WI38 (cell line): ENCODE results near the gene RAD51D.
"Not testable (repeated sequence)": the region's sequence is repeated elsewhere in the genome, so short reads cannot be mapped to it uniquely, and the experiment has no call there.

Experiments used
- H3K4me3 ChIP-seq: 2 replicates; pipeline ENCODE4 v1.5.1; 2011; ENCODE audit warnings: low read depth, mild to moderate bottlenecking, control low read depth, low read length
- TF ChIP-seq, protein P1 (sequence below): IDR thresholded peaks from 2 replicates; pipeline ENCODE4 v1.5.1; 2012; ENCODE audit warnings: low read depth, mild to moderate bottlenecking, control low read depth, low read length

Gene RAD51D

DNA sequence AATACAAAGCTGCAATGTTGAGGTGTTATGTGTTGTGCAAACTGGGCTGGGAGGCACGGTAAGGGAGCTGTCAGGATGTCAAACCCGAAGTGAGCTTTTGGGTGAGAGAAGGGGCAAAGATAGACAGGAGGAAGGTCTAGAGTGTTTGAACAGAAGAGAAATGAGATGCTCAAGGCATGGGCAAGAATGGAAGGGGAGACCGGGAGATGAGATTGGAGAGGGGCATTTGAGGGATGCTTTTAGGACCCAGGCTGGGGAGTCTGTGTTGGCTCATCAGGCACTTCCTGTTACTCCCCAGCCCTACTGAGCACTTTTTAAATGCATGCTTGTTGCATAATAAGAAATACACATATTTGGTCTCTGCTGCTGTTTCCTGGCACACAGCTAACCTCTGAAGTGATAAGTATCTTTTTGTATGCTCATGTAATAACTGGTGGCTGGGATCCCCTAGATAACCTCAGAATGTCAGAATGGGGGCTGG is 41.7 kb upstream of the RAD51D start:
- TF ChIP-seq, protein P1, sequence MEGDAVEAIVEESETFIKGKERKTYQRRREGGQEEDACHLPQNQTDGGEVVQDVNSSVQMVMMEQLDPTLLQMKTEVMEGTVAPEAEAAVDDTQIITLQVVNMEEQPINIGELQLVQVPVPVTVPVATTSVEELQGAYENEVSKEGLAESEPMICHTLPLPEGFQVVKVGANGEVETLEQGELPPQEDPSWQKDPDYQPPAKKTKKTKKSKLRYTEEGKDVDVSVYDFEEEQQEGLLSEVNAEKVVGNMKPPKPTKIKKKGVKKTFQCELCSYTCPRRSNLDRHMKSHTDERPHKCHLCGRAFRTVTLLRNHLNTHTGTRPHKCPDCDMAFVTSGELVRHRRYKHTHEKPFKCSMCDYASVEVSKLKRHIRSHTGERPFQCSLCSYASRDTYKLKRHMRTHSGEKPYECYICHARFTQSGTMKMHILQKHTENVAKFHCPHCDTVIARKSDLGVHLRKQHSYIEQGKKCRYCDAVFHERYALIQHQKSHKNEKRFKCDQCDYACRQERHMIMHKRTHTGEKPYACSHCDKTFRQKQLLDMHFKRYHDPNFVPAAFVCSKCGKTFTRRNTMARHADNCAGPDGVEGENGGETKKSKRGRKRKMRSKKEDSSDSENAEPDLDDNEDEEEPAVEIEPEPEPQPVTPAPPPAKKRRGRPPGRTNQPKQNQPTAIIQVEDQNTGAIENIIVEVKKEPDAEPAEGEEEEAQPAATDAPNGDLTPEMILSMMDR = no peak

DNA sequence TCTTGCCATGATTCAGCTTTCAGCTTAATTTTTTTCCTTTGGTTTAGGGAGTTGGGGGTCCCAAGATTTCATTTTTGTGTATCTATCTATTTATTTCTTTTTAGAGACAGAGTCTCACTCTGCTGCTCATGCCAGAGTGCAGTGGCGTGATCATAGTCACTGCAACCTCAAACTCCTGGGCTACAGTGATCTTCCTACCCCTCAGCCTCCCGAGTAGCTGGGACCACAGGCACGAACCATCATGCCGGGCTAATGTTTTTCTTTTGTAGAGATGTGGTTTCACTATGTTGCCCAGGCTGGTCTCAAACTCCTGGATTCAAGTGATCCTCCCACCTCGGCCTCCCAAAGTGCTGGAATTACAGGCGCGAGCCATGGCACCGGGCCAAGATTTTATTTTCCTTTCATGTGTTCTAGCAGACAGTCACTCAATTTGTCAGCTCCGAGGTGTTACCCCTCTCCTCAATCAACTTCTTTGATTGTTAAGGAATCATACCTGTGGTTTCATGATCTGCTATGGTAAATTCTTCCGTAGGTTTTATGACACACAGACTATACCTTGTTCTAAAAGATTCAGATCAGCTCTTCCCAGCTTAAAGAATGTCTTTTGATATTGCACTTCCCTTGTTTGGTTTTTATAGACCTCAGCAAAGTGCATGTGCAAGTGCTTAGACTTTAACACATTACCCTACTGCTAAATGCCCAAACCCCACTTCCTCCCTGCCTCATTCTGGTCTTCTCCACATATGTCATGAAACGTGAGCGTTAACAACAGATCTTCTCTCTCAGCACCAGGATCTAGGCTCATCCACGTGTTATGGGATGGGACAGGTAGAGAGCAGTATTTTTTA is 40.9 kb upstream of the RAD51D start:
- no peak overlapping the region for H3K4me3 ChIP-seq
- TF ChIP-seq, protein P1 = no peak

More for the DNA sequence above, 41.7 kb upstream of the RAD51D start:
- no peak overlapping the region for H3K4me3 ChIP-seq

DNA sequence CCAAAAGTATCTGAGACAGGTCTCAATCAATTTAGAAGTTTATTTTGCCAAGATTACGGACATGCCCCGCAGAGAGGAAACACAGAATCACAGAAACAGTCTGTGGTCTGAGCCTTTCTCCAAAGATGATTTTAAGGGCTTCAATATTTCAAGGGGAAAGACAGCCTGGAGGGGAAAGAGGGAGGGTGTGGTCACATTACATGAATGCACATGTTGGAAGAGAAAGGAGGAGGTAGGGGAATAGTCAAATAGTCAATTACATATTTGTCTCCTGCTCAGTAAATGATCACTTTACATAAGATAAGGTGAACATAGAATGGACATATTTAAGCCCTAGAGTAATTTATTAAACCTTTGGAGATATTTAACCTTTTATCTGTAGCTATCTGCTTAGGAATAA is 40.3 kb upstream of the RAD51D start:
- TF ChIP-seq, protein P1 = no peak
- H3K4me3 ChIP-seq = no peak overlapping the region

DNA sequence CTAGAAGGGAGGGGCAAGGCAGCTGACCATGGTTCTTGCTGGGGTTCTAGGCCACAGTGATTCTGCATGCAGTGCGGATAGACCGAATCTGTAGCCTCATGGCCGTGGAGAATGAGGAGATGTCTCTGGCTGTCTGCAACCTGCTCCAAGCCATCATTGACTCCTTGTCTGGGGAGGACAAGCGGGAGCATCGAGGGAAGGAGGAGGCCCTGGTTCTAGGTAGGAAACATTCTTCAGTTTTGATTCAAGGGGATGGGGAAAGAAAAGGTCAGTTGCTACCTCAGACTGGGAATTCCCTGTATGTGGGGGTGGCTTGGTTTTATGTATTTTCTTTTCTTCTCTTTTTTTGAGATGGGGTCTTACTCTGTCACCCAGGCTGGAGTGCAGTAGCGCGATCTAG is 35.6 kb upstream of the RAD51D start:
- TF ChIP-seq, protein P1 = no peak

DNA sequence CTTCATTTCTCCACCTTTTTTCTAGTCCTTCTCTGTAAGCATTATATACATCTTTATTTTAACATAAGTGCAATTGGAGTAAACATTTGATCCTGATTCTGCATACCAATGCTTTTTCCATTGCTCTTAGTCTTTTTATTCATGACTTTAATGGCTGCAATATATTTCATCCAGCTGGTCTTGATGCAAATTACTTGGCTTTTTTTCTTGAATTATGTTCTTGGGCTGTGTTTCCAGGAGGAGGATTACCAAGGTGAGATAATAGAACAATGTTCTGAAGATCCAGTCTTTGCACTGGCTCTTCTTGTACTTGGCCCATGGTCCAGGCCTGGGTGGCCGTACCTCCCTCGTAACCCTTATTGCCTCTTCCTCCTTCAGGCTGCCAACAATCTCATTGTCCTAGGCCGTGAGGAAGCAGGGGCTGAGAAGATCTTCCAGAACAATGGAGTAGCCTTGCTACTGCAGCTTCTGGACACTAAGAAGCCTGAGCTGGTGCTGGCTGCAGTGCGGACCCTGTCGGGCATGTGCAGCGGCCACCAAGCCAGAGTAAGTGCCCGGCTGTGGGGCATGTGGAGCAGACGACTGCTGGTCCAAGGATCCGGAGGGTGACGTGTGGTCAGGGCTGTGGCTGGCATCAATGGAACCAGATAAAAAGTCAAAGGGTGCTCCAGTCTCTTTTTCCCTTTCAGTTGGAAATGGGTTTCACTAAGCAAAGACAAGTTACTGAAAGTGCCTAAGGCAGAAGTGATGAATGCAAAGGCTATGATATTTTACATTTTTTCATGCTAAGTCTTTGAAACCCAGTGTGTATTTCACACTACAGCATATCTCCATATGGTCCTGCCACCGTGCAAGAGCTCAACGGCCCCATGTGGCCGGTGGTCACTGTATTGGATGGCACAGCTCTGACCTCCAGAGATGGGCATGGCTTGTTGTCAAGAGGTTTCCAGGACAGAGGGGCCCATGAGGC is 34.8 kb upstream of the RAD51D start:
- TF ChIP-seq, protein P1 = no peak
- no peak overlapping the region for H3K4me3 ChIP-seq

More for the DNA sequence above, 35.6 kb upstream of the RAD51D start:
- no peak overlapping the region for H3K4me3 ChIP-seq

DNA sequence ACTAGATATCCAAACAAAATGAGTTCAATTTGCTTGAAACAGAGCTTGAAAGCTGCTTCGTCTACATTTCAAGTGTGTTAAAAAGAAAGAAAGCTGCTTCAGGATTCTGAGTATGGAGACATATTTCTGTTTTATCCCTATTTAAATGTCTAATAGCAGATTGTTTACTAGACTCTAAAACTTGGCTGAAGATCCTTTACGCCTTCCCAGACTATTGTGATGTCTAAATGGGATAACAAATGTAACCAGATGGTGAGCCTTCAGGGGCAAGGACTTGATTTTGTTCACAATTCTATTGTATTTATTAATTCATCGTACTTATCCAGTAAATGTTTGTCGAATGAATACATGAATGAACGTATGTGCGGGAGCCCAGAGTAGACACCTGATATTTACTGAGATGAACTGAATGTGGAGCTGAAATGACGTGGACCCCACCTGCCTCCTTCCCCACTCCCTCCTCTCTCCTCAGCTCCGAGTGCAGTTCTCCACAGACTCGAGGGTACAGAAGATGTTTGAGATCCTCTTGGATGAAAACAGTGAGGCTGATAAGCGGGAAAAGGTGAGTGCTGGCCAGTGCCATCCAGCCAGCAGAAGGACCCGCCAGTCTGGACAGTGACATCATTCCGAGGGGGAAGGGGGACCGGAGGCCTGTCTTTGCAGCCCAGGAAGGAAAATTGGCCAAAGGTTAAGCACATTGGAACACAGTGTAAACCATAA is 32.9 kb upstream of the RAD51D start:
- TF ChIP-seq, protein P1 = no peak
- H3K4me3 ChIP-seq = no peak overlapping the region

DNA sequence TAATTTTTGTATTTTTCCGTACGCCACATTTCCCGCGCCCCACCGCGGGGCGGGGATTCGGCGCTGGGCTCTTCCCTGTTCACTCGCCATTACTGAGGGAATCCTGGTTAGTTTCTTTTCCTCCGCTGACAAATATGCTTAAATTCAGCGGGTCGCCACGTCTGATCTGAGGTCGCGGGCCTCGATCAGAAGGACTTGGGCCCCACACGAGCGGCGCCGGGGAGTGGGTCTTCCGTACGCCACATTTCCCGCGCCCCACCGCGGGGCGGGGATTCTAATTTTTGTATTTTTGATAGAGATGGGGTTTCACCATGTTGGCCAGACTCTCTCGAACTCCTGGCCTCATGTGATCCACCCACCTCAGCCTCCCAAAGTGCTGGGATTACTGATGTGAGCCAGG is 31.4 kb upstream of the RAD51D start:
- H3K4me3 ChIP-seq = not testable (repeated sequence)
